Testis (tissue), 2 donors: Measurements from ENCODE around the gene EIF4A3.

Source experiments
- CTCF ChIP-seq, 3 experiments: fragments of 450-650 bp in 2 of 3; fragments of 200-600 bp in 1 of 3; sonication (generic) in 1 of 3; IDR thresholded peaks; one replicate each; pipeline ENCODE4 v1.5.1; 2016 to 2019; ENCODE audit warnings: antibody characterized with exemption in 3 of 3, mild to moderate bottlenecking in 2 of 3, moderate library complexity in 1 of 3
- POLR2A ChIP-seq: fragments of 450-650 bp; IDR thresholded peaks from one replicate; pipeline ENCODE4 v1.6.1; 2017; ENCODE audit warnings: antibody characterized with exemption, mild to moderate bottlenecking, moderate library complexity

GRCh38 chr17:80177986-80178595, 31.2 kb upstream of the EIF4A3 start:
- TF ChIP-seq CTCF (IDR thresholded peaks at IDR 0.05) (no peak), POLR2A (no peak)
